Left ventricle myocardium inferior (tissue), 1 donor: ENCODE results near the gene PRKCI. TPM values are rescaled to one million over a fixed set of nuclear protein-coding genes. Genes with fewer than 3 reads are reported as not detected.
"Not testable (repeated sequence)": the region's sequence is repeated elsewhere in the genome, so short reads cannot be mapped to it uniquely, and the experiment has no call there.

Experiments
- DNase-seq: peaks from one replicate; pipeline ENCODE4 v3.0.0-alpha.2; 2020
- H3K27ac ChIP-seq: fragments of 200-600 bp; replicated peaks from 2 replicates; pipeline ENCODE4 v1.8.0; 2021
- H3K27me3 ChIP-seq: fragments of 200-600 bp; 2 replicates; pipeline ENCODE4 v1.8.0; 2021; ENCODE audit warnings: low read depth
- H3K36me3 ChIP-seq: fragments of 200-600 bp; 2 replicates; pipeline ENCODE4 v1.8.0; 2021
- H3K4me1 ChIP-seq: fragments of 200-600 bp; 2 replicates; pipeline ENCODE4 v1.8.0; 2021
- H3K4me3 ChIP-seq: fragments of 200-600 bp; 2 replicates; pipeline ENCODE4 v1.8.0; 2021; ENCODE audit warnings: mild to moderate bottlenecking, moderate library complexity
- H3K9me3 ChIP-seq: fragments of 200-600 bp; replicated peaks from 2 replicates; pipeline ENCODE4 v1.8.0; 2021
- intact Hi-C: fragments of 100-400 bp; cut with micrococcal nuclease; formaldehyde crosslinking; loops from one replicate; pipeline ENCODE4 v1.11.0; 2022
- total RNA-seq: library from RNA; stranded (reverse); fragmentation: NEBNext Ultra II Directional; extraction: Animal tissue kit (Norgen Biotek cat#: 25700); gene quantifications from one replicate; pipeline ENCODE4 v1.2.1, GENCODE V29; 2021
- TF ChIP-seq, protein P1 (sequence below): fragments of 200-600 bp; IDR thresholded peaks from 2 replicates; pipeline ENCODE4 v1.8.0; 2021; ENCODE audit warnings: antibody characterized with exemption, mild to moderate bottlenecking, borderline replicate concordance
- donor health status: DM: no; HTN: yes; CAD: no; lungs with severe emphysema.

The PRKCI gene
- total RNA-seq, 1 donor from 2014 or later = 10.9 TPM

DNA sequence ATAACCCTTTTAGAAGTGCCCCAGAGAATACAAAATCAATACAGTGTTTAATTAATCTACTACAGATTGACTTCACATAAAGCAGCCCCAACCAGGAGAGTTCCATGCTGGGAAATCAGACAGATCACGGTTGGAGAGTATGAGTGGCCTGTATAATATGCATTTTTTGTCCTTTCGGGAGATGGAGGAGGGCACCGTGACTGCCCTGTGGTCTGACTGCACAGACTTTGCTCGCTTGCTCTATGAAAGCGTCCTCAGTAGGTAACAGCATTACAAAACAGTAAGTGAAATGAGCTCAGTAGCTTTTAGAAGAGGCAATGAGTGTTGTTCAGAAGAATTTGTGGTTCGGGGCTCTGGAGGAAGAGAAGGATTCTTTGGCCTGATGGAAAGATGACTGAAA is 101.1 kb downstream of the PRKCI start:
- Histone ChIP-seq H3K4me1 (peaks cover 7% of the 10 kb centered on the region), H3K9me3 (peaks cover 15% of the 10 kb centered on the region), H3K27me3 (no peaks in the 10 kb centered on the region), H3K4me3 (no peak overlapping the region), H3K36me3 (no peaks in the 10 kb centered on the region), H3K27ac (no peak overlapping the region)
- intact Hi-C loops = no loop called here
- DNase-seq = no peak
- TF ChIP-seq, protein P1, sequence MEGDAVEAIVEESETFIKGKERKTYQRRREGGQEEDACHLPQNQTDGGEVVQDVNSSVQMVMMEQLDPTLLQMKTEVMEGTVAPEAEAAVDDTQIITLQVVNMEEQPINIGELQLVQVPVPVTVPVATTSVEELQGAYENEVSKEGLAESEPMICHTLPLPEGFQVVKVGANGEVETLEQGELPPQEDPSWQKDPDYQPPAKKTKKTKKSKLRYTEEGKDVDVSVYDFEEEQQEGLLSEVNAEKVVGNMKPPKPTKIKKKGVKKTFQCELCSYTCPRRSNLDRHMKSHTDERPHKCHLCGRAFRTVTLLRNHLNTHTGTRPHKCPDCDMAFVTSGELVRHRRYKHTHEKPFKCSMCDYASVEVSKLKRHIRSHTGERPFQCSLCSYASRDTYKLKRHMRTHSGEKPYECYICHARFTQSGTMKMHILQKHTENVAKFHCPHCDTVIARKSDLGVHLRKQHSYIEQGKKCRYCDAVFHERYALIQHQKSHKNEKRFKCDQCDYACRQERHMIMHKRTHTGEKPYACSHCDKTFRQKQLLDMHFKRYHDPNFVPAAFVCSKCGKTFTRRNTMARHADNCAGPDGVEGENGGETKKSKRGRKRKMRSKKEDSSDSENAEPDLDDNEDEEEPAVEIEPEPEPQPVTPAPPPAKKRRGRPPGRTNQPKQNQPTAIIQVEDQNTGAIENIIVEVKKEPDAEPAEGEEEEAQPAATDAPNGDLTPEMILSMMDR = no peak

DNA sequence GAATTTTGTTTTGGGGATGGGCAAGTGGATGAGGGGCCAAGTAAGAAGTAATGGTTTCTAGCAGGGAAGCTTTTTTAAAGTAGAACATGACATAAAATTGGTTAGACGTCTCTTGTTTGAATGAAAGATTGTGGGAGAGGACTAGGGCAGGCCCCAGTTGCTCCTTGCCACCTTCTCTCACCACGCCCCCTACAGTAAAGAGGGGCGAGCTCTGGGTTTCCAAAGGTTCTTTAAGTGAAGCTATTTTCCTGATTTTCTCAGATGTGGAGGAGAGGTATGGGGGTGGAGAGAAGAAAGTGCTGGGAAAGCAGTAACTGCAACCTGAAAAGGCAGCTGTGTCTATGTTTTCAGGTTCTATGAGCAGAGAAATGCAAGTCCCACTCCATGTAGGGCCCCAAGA is 102.7 kb downstream of the PRKCI start:
- DNase-seq = no peak
- peaks cover 21% of the 10 kb centered on the region for H3K9me3 ChIP-seq
- H3K4me1 ChIP-seq = peaks cover 7% of the 10 kb centered on the region
- H3K36me3 ChIP-seq = no peaks in the 10 kb centered on the region
- TF ChIP-seq, protein P1 = no peak
- H3K27me3 ChIP-seq = no peaks in the 10 kb centered on the region
- no peak overlapping the region for H3K27ac ChIP-seq
- intact Hi-C loops = no loop called here
- H3K4me3 ChIP-seq = no peak overlapping the region

DNA sequence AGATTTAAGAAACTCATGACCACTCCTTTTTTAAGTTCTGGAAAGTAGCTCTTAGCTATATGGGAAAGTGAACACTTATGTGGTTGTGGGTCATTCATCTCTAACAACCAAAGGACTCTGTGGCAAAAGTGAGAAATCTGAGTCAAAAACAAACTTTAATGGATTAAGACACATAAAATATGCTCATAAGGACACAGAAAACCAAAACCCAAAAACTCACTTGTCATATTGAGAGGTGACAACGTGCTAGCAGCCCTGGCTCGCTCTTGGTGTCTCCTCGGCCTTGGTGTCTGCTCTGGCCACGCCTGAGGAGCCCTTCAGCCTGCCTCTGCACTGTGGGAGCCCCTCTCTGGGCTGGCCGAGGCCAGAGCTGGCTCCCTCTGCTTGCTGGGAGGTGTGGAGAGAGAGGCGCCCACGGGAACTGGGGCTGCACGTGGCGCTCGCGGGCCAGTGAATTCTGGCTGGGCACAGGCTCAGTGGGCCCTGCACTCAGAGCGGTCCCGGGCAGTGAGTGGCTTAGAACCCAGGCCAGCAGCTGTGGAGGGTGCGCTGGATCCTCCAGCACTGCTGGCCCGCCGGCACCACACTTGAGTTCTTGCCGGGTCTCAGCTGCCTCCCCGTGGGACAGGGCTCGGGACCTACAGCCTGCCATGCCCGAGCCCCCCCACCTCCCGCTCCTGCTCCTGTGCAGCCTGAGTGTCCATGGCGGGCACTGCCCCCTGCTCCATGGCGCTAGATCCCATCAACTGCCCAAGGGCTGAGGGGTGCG is 105.0 kb downstream of the PRKCI start:
- Histone ChIP-seq H3K27ac (no peak overlapping the region), H3K9me3 (peaks cover 21% of the 10 kb centered on the region), H3K27me3 (no peaks in the 10 kb centered on the region), H3K36me3 (no peaks in the 10 kb centered on the region), H3K4me1 (peaks cover 4% of the 10 kb centered on the region), H3K4me3 (no peak overlapping the region)
- TF ChIP-seq, protein P1 = no peak
- no peak for DNase-seq
- intact Hi-C loops = no loop called here

DNA sequence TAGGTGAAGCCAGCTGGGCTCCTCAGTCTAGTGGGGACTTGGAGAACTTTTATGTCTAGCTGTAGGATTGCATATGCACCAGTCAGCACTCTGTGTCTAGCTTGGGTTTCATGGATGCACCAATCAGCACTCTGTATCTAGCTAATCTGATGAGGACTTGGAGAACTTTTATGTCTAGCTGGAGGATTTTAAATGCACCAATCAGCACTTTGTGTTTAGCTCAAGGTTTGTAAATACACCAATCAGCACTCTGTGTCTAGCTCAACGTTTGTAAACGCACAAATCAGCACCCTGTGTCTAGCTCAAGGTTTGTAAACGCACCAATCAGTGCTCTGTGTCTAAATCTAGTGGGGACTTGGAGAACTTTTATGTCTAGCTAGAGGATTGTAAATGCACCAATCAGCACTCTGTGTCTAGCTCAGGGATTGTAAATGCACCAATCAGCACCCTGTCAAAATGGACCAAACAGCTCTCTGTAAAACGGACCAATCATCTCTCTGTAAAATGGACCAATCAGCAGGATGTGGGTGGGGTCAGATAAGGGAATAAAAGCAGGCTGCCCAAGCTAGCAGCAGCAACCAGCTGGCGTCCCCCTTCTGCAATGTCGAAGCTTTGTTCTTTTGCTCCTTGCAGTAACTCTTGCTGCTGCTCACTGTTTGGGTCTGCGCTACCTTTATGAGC is 105.8 kb downstream of the PRKCI start:
- H3K4me1 ChIP-seq, H3K4me3 ChIP-seq, H3K27ac ChIP-seq, H3K36me3 ChIP-seq, H3K27me3 ChIP-seq, intact Hi-C loops, DNase-seq: not testable (repeated sequence)
- H3K9me3 ChIP-seq = peaks cover 21% of the 10 kb centered on the region

DNA sequence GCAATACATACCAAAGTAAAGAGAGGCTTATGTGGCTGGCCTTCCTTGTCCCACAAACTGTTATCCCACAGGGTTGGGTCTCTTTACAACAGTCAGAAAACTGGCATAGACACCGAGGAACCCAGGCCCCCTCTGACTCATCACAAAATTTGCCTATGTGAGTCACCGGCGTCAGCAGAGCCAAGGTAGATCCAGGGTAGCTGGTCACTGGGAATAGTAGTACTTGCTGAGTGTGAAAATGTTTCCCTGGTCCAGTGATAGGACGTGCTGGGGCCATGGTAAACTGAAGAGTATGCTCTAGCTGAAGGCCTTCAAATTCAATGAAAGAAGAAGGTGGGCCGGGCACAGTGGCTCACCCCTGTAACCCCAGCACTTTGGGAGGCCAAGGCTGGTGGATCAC is 108.1 kb downstream of the PRKCI start:
- Histone ChIP-seq H3K27me3 (no peaks in the 10 kb centered on the region), H3K36me3 (no peaks in the 10 kb centered on the region), H3K4me1 (peaks cover 4% of the 10 kb centered on the region), H3K4me3 (no peak overlapping the region), H3K27ac (no peak overlapping the region), H3K9me3 (peaks cover 21% of the 10 kb centered on the region)
- intact Hi-C loops = no loop called here
- DNase-seq = no peak
- TF ChIP-seq, protein P1 = no peak

DNA sequence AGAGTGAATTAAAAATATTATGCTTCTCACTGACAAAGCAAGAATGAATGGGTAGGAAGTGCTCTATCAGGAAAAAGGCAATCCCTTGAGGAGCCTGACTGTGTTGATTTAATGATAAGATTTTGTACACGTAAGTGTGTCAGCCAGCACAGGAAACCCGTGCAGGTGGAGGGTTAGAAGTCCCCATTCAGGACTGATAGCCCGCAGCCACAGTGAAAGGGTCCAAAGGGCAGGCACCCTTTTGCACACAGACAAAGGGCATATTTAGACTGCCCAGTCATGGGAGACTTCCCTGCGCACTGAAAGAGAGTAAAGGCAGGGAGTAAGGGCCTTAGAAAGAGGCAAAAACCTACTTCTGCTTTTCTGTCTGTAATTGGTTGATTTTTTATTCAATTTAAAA is 108.9 kb downstream of the PRKCI start:
- H3K27me3 ChIP-seq = no peaks in the 10 kb centered on the region
- peaks cover 21% of the 10 kb centered on the region for H3K9me3 ChIP-seq
- H3K36me3 ChIP-seq = no peaks in the 10 kb centered on the region
- DNase-seq = no peak
- TF ChIP-seq, protein P1 = no peak
- H3K4me1 ChIP-seq = peaks cover 4% of the 10 kb centered on the region
- H3K27ac ChIP-seq = no peak overlapping the region
- no peak overlapping the region for H3K4me3 ChIP-seq
- intact Hi-C loops = no loop called here
